ENCODE measurements around the gene MEGF11.

MEGF11 gene

GRCh38 chr15:66161108-66161507, 92.4 kb downstream of the MEGF11 start:
- TF ChIP-seq, protein P1, sequence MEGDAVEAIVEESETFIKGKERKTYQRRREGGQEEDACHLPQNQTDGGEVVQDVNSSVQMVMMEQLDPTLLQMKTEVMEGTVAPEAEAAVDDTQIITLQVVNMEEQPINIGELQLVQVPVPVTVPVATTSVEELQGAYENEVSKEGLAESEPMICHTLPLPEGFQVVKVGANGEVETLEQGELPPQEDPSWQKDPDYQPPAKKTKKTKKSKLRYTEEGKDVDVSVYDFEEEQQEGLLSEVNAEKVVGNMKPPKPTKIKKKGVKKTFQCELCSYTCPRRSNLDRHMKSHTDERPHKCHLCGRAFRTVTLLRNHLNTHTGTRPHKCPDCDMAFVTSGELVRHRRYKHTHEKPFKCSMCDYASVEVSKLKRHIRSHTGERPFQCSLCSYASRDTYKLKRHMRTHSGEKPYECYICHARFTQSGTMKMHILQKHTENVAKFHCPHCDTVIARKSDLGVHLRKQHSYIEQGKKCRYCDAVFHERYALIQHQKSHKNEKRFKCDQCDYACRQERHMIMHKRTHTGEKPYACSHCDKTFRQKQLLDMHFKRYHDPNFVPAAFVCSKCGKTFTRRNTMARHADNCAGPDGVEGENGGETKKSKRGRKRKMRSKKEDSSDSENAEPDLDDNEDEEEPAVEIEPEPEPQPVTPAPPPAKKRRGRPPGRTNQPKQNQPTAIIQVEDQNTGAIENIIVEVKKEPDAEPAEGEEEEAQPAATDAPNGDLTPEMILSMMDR (conservative IDR thresholded peaks at IDR 0.05): no peak
- no peak overlapping the region for H3K27ac ChIP-seq

- no peak overlapping the region for H3K27ac ChIP-seq
- TF ChIP-seq, protein P1 (conservative IDR thresholded peaks at IDR 0.05): no peak
These were observed 96.0 kb downstream of the MEGF11 start for GRCh38 chr15:66157507-66157906.

DNA sequence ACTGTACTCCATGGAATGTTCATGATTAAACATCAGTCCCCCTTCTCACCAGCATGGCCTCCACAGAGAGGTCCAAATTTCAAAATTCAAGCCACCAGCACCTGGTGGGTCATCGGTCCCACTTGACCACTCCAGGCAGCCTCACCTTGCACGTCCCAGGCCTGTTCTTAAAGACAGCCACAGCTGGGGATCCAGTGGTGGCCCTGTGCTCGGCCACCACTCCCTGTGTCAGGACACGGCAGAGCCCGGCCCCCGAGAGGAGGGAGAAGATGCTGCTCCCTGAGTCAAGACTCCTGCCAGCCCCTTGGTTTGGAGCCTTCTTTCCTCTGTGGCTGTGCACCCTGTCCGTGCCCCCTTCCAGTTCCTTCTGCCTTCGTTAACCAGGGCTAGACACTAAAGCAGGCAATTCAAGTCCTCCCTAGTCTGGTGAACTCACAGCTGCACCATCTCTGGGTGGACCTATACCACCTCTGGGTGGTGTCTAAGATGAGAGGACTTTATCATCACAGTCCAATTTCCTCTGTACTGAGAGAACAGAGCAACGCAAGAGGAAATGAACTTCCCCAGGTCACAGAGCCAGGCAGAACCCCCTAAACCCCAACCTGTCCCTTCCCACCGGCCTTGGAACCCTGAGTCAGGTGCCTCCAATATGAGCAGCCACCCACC, 97.1 kb downstream of the MEGF11 start:
- no peak overlapping the region for H3K27ac ChIP-seq

DNA sequence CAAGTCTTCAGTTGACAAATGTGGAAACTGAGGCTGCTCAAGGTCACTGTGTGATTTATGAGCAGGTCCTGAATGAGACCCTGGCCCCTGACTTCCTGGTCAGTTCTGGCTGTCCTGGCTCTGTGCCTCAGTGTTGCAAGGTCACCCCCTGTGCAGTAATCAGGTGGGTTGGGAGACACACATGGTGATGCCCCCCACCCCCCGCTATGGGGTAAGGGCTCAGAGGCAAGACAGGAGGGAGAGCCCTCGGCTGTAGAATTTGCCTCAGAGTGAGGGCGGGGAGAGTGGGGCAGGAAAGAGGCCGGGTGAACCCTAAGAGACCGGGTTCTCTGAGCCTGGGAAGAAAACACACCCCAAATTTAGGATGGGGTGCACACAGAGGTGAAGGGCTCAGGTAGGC, 98.5 kb downstream of the MEGF11 start:
- H3K27ac ChIP-seq: no peak overlapping the region
- TF ChIP-seq, protein P1 (conservative IDR thresholded peaks at IDR 0.05): no peak

More for the DNA sequence above, 97.1 kb downstream of the MEGF11 start:
- TF ChIP-seq, protein P1 (conservative IDR thresholded peaks at IDR 0.05): no peak

DNA sequence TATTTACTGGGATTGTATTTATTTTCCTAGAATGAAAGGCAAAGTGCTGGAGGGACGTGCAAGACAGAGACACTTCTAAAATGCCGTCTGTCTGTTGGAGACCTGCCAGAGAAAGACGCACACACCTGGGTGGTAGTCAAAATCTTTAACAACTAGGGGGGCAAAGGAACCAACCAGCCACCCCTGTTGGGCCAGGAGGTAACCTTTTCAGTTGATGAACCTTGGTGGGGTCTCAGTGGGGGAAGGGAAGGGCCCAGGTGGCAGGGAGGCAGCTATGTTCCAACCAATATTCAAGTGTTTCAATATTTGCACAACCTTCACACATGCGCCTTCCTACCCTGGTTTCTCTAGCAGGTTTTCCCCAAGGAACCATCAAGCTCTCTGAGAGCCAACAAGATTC, 99.0 kb downstream of the MEGF11 start:
- TF ChIP-seq, protein P1 (conservative IDR thresholded peaks at IDR 0.05): no peak
- no peak overlapping the region for H3K27ac ChIP-seq

GRCh38 chr15:66153549-66154415, 99.8 kb downstream of the MEGF11 start:
- TF ChIP-seq, protein P1 (conservative IDR thresholded peaks at IDR 0.05): no peak
- H3K27ac ChIP-seq: no peak overlapping the region

- TF ChIP-seq, protein P1 (conservative IDR thresholded peaks at IDR 0.05): no peak
- no peak overlapping the region for H3K27ac ChIP-seq
These were observed 100.9 kb downstream of the MEGF11 start for GRCh38 chr15:66152650-66153049.
